Kidney epithelial cell (primary cell): ENCODE measurements around the gene TUBGCP2. TPM values are rescaled to one million over a fixed set of nuclear protein-coding genes. Genes with fewer than 3 reads are reported as not detected.

Source experiments
- DNase-seq: peaks from one replicate; pipeline ENCODE4 v3.0.0-alpha.2; 2010; ENCODE audit warnings: low read depth
- H3K27me3 ChIP-seq: 2 replicates; pipeline ENCODE4 v1.6.0; 2011; ENCODE audit warnings: low read length; ENCODE audit not compliant: control insufficient read depth, insufficient read depth
- H3K36me3 ChIP-seq: 2 replicates; pipeline ENCODE4 v1.5.1; 2011; ENCODE audit warnings: low read length; ENCODE audit not compliant: control insufficient read depth, insufficient read depth
- H3K4me3 ChIP-seq: 2 replicates; pipeline ENCODE4 v1.5.1; 2011; ENCODE audit warnings: low read depth, mild to moderate bottlenecking, control low read depth, low read length
- CTCF ChIP-seq: IDR thresholded peaks from 2 replicates; pipeline ENCODE4 v1.5.1; 2011; ENCODE audit warnings: mild to moderate bottlenecking, moderate library complexity, low read length, control low read depth, inconsistent platforms; ENCODE audit not compliant: insufficient read depth, poor library complexity, severe bottlenecking
- total RNA-seq: library from RNA; depleted of rRNA; stranded (reverse); fragments of >200 nt; gene quantifications from 2 replicates; pipeline ENCODE4 v1.2.3, GENCODE V29; 2015

Gene TUBGCP2
- total RNA-seq, 1 donor from 2014 or later: 65.5 TPM

GRCh38 chr10:133274751-133275683 lies 33.7 kb downstream of the TUBGCP2 start:
- TF ChIP-seq CTCF: no peak
- DNase-seq: no peak
- peaks cover 12% of the 10 kb centered on the region for H3K27me3 ChIP-seq
- H3K4me3 ChIP-seq: no peak overlapping the region
- H3K36me3 ChIP-seq: peaks cover 2% of the 10 kb centered on the region

- no peak for TF ChIP-seq CTCF
- peaks cover 2% of the 10 kb centered on the region for H3K36me3 ChIP-seq
- peaks cover 12% of the 10 kb centered on the region for H3K27me3 ChIP-seq
- H3K4me3 ChIP-seq: no peak overlapping the region
- no peak for DNase-seq
Measured at GRCh38 chr10:133273534-133274143, 35.0 kb downstream of the TUBGCP2 start.

GRCh38 chr10:133272964-133273420 lies 35.7 kb downstream of the TUBGCP2 start:
- H3K27me3 ChIP-seq: peaks cover 12% of the 10 kb centered on the region
- TF ChIP-seq CTCF: no peak
- peaks cover 1% of the 10 kb centered on the region for H3K36me3 ChIP-seq
- H3K4me3 ChIP-seq: no peak overlapping the region
- no peak for DNase-seq

- no peaks in the 10 kb centered on the region for H3K36me3 ChIP-seq
- no peak for DNase-seq
- no peak overlapping the region for H3K4me3 ChIP-seq
- no peak for TF ChIP-seq CTCF
- H3K27me3 ChIP-seq: peaks cover 12% of the 10 kb centered on the region
Measured at GRCh38 chr10:133272301-133272963, 36.2 kb downstream of the TUBGCP2 start.

- no peaks in the 10 kb centered on the region for H3K36me3 ChIP-seq
- TF ChIP-seq CTCF: no peak
- DNase-seq: no peak
Measured at GRCh38 chr10:133271521-133272300, 37.0 kb downstream of the TUBGCP2 start.

More at GRCh38 chr10:133271521-133272300, 37.0 kb downstream of the TUBGCP2 start:
- H3K27me3 ChIP-seq: peaks cover 12% of the 10 kb centered on the region
- H3K4me3 ChIP-seq: no peak overlapping the region
